EH (cell line): ENCODE measurements around the gene INTS12.
"Not testable (repeated sequence)": the region's sequence is repeated elsewhere in the genome, so short reads cannot be mapped to it uniquely, and the experiment has no call there.

Experiments
- DNase-seq: peaks from one replicate; pipeline ENCODE4 v3.0.0-alpha.2; 2015; ENCODE audit warnings: low read depth

INTS12 gene

GRCh38 chr4:105708181-105709080, at the start of gene INTS12, which contains the start of gene GSTCD:
INTS12 (minus strand) TSS chr4:105708689; CDS start chr4:105700005, 8,684 bp downstream.
GSTCD (plus strand) TSS chr4:105708784; CDS start chr4:105717614, 8,830 bp downstream.
- DNase-seq = peak; percentile 89

GRCh38 chr4:105755375-105755774, 46.9 kb upstream of the INTS12 start:
- no peak for DNase-seq

GRCh38 chr4:105753361-105753760, 44.9 kb upstream of the INTS12 start:
- no peak for DNase-seq

- DNase-seq = no peak
Observed at GRCh38 chr4:105751718-105752299, 43.3 kb upstream of the INTS12 start.

- DNase-seq = no peak
Observed at GRCh38 chr4:105748222-105748621, 39.7 kb upstream of the INTS12 start.

GRCh38 chr4:105741548-105741947, 33.1 kb upstream of the INTS12 start:
- DNase-seq = peak; percentile 37

GRCh38 chr4:105735217-105735616, 26.7 kb upstream of the INTS12 start:
- not testable (repeated sequence) for DNase-seq

GRCh38 chr4:105729895-105730294, 21.4 kb upstream of the INTS12 start:
- DNase-seq = not testable (repeated sequence)

GRCh38 chr4:105725623-105726022, 17.1 kb upstream of the INTS12 start:
- no peak for DNase-seq

- no peak for DNase-seq
Observed at GRCh38 chr4:105719204-105719603, 10.7 kb upstream of the INTS12 start.

GRCh38 chr4:105715692-105716278, 7.3 kb upstream of the INTS12 start:
- DNase-seq = peak; percentile 45

- no peak for DNase-seq
Observed at GRCh38 chr4:105714932-105715331, 6.4 kb upstream of the INTS12 start.

GRCh38 chr4:105714071-105714521, 5.6 kb upstream of the INTS12 start:
- peak; percentile 58 for DNase-seq

GRCh38 chr4:105712766-105713165, 4.3 kb upstream of the INTS12 start:
- peak; percentile 4 for DNase-seq

- DNase-seq = peak; percentile 7
Observed at GRCh38 chr4:105710678-105711077, 2.2 kb upstream of the INTS12 start.

GRCh38 chr4:105710012-105710600, 1.6 kb upstream of the INTS12 start:
- no peak for DNase-seq

GRCh38 chr4:105709081-105709450, 577 bp upstream of the INTS12 start:
- peak; percentile 30 for DNase-seq

GRCh38 chr4:105707782-105708180, 708 bp downstream of the INTS12 start:
- DNase-seq = no peak

- no peak for DNase-seq
Observed at GRCh38 chr4:105698607-105699006, 9.9 kb downstream of the INTS12 start.

GRCh38 chr4:105695832-105696231, 12.7 kb downstream of the INTS12 start:
- not testable (repeated sequence) for DNase-seq

- not testable (repeated sequence) for DNase-seq
Observed at GRCh38 chr4:105694812-105695211, 13.7 kb downstream of the INTS12 start.

- no peak for DNase-seq
Observed at GRCh38 chr4:105686571-105686970, 21.9 kb downstream of the INTS12 start.
